Peyer's patch (tissue), 4 donors: ENCODE measurements around the gene TMEM174.

Experiments used
- POLR2A ChIP-seq, 2 donors: fragments of 450-650 bp; IDR thresholded peaks; one replicate each; pipeline ENCODE4 v1.5.1; 2017; ENCODE audit warnings: antibody characterized with exemption in 2 of 2, mild to moderate bottlenecking in 2 of 2, moderate library complexity in 2 of 2
- TF ChIP-seq, protein P1 (sequence below), 6 experiments: fragments of 450-650 bp in 4 of 6; fragments of 200-600 bp in 2 of 6; sonication (generic) in 1 of 6; IDR thresholded peaks; one replicate each; pipeline ENCODE4 v1.5.1; 2017 to 2019; ENCODE audit warnings: antibody characterized with exemption in 6 of 6, mild to moderate bottlenecking in 3 of 6, moderate library complexity in 1 of 6

DNA sequence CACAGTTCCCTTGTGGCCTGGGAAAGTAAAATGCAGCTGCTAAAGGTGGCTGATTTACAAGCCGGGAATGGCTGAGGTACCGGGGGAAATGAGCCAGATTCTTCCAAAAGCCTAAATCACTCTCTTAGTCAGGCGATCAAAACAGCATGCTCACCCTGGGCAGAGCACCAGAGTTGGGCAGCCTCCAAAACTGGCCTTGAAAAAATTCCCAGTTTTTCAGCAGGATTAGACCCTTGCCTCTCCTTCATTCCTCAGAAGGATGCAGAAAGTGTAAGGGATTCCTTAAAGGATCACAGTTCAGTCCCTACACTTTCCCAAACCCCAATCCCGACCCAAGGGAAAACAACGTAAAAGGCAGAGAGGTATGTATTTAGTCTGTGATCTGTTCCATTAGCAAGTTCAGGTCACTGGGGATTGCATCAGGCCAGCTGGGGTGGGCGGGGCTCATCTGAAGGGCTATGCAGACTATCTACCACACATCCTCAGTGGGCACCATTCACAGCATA is 16.9 kb downstream of the TMEM174 start:
- TF ChIP-seq, protein P1, sequence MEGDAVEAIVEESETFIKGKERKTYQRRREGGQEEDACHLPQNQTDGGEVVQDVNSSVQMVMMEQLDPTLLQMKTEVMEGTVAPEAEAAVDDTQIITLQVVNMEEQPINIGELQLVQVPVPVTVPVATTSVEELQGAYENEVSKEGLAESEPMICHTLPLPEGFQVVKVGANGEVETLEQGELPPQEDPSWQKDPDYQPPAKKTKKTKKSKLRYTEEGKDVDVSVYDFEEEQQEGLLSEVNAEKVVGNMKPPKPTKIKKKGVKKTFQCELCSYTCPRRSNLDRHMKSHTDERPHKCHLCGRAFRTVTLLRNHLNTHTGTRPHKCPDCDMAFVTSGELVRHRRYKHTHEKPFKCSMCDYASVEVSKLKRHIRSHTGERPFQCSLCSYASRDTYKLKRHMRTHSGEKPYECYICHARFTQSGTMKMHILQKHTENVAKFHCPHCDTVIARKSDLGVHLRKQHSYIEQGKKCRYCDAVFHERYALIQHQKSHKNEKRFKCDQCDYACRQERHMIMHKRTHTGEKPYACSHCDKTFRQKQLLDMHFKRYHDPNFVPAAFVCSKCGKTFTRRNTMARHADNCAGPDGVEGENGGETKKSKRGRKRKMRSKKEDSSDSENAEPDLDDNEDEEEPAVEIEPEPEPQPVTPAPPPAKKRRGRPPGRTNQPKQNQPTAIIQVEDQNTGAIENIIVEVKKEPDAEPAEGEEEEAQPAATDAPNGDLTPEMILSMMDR (IDR thresholded peaks at IDR 0.05), result no peak
- TF ChIP-seq POLR2A (IDR thresholded peaks at IDR 0.05), result no peak
